NOMO-1 treated with dmso at 0.1 percent for 144 hours (cell line): ENCODE measurements around the gene PYGO2.
A peak's percentile ranks its signal among the peaks of the same experiment; 100 is the strongest.

ENCODE experiments used
- DNase-seq: peaks from one replicate; lab custom pipeline; 2025; ENCODE audit not compliant: unreplicated experiment; lab: John Stamatoyannopoulos, UW

The PYGO2 gene

GRCh38 chr1:154944401-154945159 is 17.0 kb downstream of the PYGO2 start:
- no peak for DNase-seq

- DNase-seq: peak; percentile 66
Measured at GRCh38 chr1:154943649-154944400, 17.8 kb downstream of the PYGO2 start.

GRCh38 chr1:154941333-154942013 is 20.1 kb downstream of the PYGO2 start:
- DNase-seq: no peak

GRCh38 chr1:154940651-154941194 is 20.9 kb downstream of the PYGO2 start:
- DNase-seq: no peak

- DNase-seq: no peak
Measured at GRCh38 chr1:154940213-154940560, 21.4 kb downstream of the PYGO2 start.

GRCh38 chr1:154938604-154939399 is 22.8 kb downstream of the PYGO2 start:
- DNase-seq: no peak

GRCh38 chr1:154937988-154938386 is 23.6 kb downstream of the PYGO2 start:
- no peak for DNase-seq

- DNase-seq: peak; percentile 92
Measured at GRCh38 chr1:154937085-154937987, 24.2 kb downstream of the PYGO2 start.

GRCh38 chr1:154936555-154937084 is 25.0 kb downstream of the PYGO2 start, which contains the start of gene PMVK:
Gene PMVK (minus strand): TSS chr1:154936719. CDS start chr1:154936685, 34 bp downstream.
- DNase-seq: peak; percentile 92

- DNase-seq: no peak
Measured at GRCh38 chr1:154935749-154936554, 25.6 kb downstream of the PYGO2 start.

GRCh38 chr1:154934358-154934948 is 27.1 kb downstream of the PYGO2 start:
- no peak for DNase-seq

GRCh38 chr1:154931940-154932487 is 29.6 kb downstream of the PYGO2 start:
- no peak for DNase-seq

GRCh38 chr1:154926201-154926600 is 35.4 kb downstream of the PYGO2 start:
- DNase-seq: no peak

- no peak for DNase-seq
Measured at GRCh38 chr1:154925335-154926170, 36.0 kb downstream of the PYGO2 start.

GRCh38 chr1:154923695-154924094 is 37.9 kb downstream of the PYGO2 start:
- no peak for DNase-seq

- no peak for DNase-seq
Measured at GRCh38 chr1:154913273-154913672, 48.3 kb downstream of the PYGO2 start.

GRCh38 chr1:154912755-154913154 is 48.8 kb downstream of the PYGO2 start:
- no peak for DNase-seq
